ENCODE results near the gene ATF2. TPM values are rescaled to one million over a fixed set of nuclear protein-coding genes. Genes with fewer than 3 reads are reported as not detected.

Gene ATF2
- total and polyA plus RNA-seq, 2 of the 13 experiments (the other 11 are each of a cell fraction or from before 2014, with no cell fraction given), result 91.6 to 95.1 TPM

DNA sequence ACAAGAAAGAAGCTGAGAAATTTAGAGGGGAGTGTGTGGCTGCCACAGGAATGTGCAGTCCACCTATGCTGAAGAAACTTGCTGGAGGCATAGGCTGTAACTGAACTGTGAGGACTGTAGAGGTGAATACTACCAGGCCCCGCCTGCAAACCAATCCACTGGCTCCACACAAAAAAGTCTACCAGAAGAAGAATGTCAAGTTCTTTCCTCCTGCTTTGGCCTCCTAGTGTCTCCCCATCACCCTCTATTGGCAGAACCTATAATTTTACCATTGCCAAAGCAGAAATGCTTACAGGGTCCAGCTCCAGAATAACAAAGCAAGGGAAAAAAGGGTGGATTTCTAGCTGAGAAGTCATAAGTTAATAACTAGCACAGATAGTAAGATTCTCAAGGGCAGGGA, 19.4 kb upstream of the ATF2 start (continued):
- TF ChIP-seq, protein P1, sequence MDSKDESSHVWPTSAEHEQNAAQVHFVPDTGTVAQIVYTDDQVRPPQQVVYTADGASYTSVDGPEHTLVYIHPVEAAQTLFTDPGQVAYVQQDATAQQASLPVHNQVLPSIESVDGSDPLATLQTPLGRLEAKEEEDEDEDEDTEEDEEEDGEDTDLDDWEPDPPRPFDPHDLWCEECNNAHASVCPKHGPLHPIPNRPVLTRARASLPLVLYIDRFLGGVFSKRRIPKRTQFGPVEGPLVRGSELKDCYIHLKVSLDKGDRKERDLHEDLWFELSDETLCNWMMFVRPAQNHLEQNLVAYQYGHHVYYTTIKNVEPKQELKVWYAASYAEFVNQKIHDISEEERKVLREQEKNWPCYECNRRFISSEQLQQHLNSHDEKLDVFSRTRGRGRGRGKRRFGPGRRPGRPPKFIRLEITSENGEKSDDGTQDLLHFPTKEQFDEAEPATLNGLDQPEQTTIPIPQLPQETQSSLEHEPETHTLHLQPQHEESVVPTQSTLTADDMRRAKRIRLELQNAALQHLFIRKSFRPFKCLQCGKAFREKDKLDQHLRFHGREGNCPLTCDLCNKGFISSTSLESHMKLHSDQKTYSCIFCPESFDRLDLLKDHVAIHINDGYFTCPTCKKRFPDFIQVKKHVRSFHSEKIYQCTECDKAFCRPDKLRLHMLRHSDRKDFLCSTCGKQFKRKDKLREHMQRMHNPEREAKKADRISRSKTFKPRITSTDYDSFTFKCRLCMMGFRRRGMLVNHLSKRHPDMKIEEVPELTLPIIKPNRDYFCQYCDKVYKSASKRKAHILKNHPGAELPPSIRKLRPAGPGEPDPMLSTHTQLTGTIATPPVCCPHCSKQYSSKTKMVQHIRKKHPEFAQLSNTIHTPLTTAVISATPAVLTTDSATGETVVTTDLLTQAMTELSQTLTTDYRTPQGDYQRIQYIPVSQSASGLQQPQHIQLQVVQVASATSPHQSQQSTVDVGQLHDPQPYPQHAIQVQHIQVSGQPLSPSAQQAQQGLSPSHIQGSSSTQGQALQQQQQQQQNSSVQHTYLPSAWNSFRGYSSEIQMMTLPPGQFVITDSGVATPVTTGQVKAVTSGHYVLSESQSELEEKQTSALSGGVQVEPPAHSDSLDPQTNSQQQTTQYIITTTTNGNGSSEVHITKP (CRISPR knock-in tag; IDR thresholded peaks at IDR 0.05; ENCODE audit: low read depth), result no peak
- TF ChIP-seq ZNF12 (CRISPR knock-in tag; IDR thresholded peaks at IDR 0.05) (no peak), ATAD3A (CRISPR knock-in tag; IDR thresholded peaks at IDR 0.05) (no peak), CBX5 (CRISPR knock-in tag; IDR thresholded peaks at IDR 0.05; ENCODE audit: borderline replicate concordance) (no peak), ZNF160 (CRISPR knock-in tag; IDR thresholded peaks at IDR 0.05) (no peak), NR2F2 (IDR thresholded peaks at IDR 0.05; ENCODE audit: borderline replicate concordance, low read depth) (no peak), ZNF121 (CRISPR knock-in tag; IDR thresholded peaks at IDR 0.05) (no peak), PTBP1 (IDR thresholded peaks at IDR 0.05; ENCODE audit: low read depth, low read length, poor library complexity, severe bottlenecking) (no peak), ZNF205 (CRISPR knock-in tag; IDR thresholded peaks at IDR 0.05) (no peak), NR2F6 (IDR thresholded peaks at IDR 0.05) (no peak), NR2F6 (CRISPR knock-in tag; IDR thresholded peaks at IDR 0.05) (peak; percentile 40), HNRNPUL1 (IDR thresholded peaks at IDR 0.05; ENCODE audit: low read depth, low read length) (no peak), KLF15 (CRISPR knock-in tag; IDR thresholded peaks at IDR 0.05; ENCODE audit: borderline replicate concordance) (no peak), SMAD3 (CRISPR knock-in tag; IDR thresholded peaks at IDR 0.05) (no peak), ZNF781 (CRISPR knock-in tag; IDR thresholded peaks at IDR 0.05; ENCODE audit: borderline replicate concordance, not compliant biosample characterization) (no peak), U2AF2 (IDR thresholded peaks at IDR 0.05; ENCODE audit: low read depth, low read length) (no peak), GTF2F1 (IDR thresholded peaks at IDR 0.05; ENCODE audit: low read length) (no peak), ZNF251 (CRISPR knock-in tag; IDR thresholded peaks at IDR 0.05) (no peak), MZF1 (CRISPR knock-in tag; IDR thresholded peaks at IDR 0.05; ENCODE audit: borderline replicate concordance) (no peak)
- TF ChIP-seq, protein P2, sequence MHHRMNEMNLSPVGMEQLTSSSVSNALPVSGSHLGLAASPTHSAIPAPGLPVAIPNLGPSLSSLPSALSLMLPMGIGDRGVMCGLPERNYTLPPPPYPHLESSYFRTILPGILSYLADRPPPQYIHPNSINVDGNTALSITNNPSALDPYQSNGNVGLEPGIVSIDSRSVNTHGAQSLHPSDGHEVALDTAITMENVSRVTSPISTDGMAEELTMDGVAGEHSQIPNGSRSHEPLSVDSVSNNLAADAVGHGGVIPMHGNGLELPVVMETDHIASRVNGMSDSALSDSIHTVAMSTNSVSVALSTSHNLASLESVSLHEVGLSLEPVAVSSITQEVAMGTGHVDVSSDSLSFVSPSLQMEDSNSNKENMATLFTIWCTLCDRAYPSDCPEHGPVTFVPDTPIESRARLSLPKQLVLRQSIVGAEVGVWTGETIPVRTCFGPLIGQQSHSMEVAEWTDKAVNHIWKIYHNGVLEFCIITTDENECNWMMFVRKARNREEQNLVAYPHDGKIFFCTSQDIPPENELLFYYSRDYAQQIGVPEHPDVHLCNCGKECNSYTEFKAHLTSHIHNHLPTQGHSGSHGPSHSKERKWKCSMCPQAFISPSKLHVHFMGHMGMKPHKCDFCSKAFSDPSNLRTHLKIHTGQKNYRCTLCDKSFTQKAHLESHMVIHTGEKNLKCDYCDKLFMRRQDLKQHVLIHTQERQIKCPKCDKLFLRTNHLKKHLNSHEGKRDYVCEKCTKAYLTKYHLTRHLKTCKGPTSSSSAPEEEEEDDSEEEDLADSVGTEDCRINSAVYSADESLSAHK (CRISPR knock-in tag; IDR thresholded peaks at IDR 0.05; ENCODE audit: borderline replicate concordance), result no peak
- TF ChIP-seq, protein P3, sequence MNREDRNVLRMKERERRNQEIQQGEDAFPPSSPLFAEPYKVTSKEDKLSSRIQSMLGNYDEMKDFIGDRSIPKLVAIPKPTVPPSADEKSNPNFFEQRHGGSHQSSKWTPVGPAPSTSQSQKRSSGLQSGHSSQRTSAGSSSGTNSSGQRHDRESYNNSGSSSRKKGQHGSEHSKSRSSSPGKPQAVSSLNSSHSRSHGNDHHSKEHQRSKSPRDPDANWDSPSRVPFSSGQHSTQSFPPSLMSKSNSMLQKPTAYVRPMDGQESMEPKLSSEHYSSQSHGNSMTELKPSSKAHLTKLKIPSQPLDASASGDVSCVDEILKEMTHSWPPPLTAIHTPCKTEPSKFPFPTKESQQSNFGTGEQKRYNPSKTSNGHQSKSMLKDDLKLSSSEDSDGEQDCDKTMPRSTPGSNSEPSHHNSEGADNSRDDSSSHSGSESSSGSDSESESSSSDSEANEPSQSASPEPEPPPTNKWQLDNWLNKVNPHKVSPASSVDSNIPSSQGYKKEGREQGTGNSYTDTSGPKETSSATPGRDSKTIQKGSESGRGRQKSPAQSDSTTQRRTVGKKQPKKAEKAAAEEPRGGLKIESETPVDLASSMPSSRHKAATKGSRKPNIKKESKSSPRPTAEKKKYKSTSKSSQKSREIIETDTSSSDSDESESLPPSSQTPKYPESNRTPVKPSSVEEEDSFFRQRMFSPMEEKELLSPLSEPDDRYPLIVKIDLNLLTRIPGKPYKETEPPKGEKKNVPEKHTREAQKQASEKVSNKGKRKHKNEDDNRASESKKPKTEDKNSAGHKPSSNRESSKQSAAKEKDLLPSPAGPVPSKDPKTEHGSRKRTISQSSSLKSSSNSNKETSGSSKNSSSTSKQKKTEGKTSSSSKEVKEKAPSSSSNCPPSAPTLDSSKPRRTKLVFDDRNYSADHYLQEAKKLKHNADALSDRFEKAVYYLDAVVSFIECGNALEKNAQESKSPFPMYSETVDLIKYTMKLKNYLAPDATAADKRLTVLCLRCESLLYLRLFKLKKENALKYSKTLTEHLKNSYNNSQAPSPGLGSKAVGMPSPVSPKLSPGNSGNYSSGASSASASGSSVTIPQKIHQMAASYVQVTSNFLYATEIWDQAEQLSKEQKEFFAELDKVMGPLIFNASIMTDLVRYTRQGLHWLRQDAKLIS (CRISPR knock-in tag; IDR thresholded peaks at IDR 0.05), result no peak
- TF ChIP-seq, protein P4, sequence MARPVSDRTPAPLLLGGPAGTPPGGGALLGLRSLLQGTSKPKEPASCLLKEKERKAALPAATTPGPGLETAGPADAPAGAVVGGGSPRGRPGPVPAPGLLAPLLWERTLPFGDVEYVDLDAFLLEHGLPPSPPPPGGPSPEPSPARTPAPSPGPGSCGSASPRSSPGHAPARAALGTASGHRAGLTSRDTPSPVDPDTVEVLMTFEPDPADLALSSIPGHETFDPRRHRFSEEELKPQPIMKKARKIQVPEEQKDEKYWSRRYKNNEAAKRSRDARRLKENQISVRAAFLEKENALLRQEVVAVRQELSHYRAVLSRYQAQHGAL (CRISPR knock-in tag; IDR thresholded peaks at IDR 0.05; ENCODE audit: not compliant biosample characterization), result no peak

Measured in HepG2 (cell line).